H9 (cell line): ENCODE measurements around the gene MLPH. TPM values are rescaled to one million over a fixed set of nuclear protein-coding genes. Genes with fewer than 3 reads are reported as not detected.

Source experiments
- DNase-seq: peaks from one replicate; pipeline ENCODE4 v3.0.0-alpha.2; 2017
- H2AFZ ChIP-seq: one replicate; pipeline ENCODE4 v1.6.1; 2013; ENCODE audit warnings: mild to moderate bottlenecking, low read length, control low read depth, moderate library complexity
- H2AK5ac ChIP-seq: 2 replicates; pipeline ENCODE4 v1.6.1; 2013; ENCODE audit warnings: low read length, control low read depth, mixed read lengths; ENCODE audit not compliant: insufficient read length
- H2BK120ac ChIP-seq: one replicate; pipeline ENCODE4 v1.6.1; 2013; ENCODE audit warnings: low read depth, mild to moderate bottlenecking, low read length, control low read depth, inconsistent platforms; ENCODE audit not compliant: poor library complexity, severe bottlenecking
- H2BK12ac ChIP-seq: 2 replicates; pipeline ENCODE4 v1.6.1; 2013; ENCODE audit warnings: low read length, control low read depth, mixed read lengths, low read depth; ENCODE audit not compliant: insufficient read length
- H2BK15ac ChIP-seq: 2 replicates; pipeline ENCODE4 v1.6.1; 2013; ENCODE audit warnings: low read depth, low read length, control low read depth
- H2BK20ac ChIP-seq: one replicate; pipeline ENCODE4 v1.6.1; 2013; ENCODE audit warnings: low read depth, mild to moderate bottlenecking, low read length, control low read depth, inconsistent platforms; ENCODE audit not compliant: poor library complexity, severe bottlenecking
- H2BK5ac ChIP-seq: 2 replicates; pipeline ENCODE4 v1.6.1; 2013; ENCODE audit warnings: low read length, control low read depth, mixed read lengths; ENCODE audit not compliant: insufficient read length
- H3K14ac ChIP-seq: 2 replicates; pipeline ENCODE4 v1.6.1; 2013; ENCODE audit warnings: low read length, control low read depth; ENCODE audit not compliant: insufficient read depth
- H3K18ac ChIP-seq: 2 replicates; pipeline ENCODE4 v1.6.1; 2013; ENCODE audit warnings: low read depth, mild to moderate bottlenecking, mixed read lengths, low read length, control low read depth; ENCODE audit not compliant: insufficient read length
- H3K23ac ChIP-seq: 2 replicates; pipeline ENCODE4 v1.6.1; 2013; ENCODE audit warnings: low read length, control low read depth, mixed read lengths, low read depth; ENCODE audit not compliant: insufficient read length
- H3K23me2 ChIP-seq: 2 replicates; pipeline ENCODE4 v1.6.1; 2013; ENCODE audit warnings: low read depth, mild to moderate bottlenecking, mixed read lengths, low read length, control low read depth; ENCODE audit not compliant: insufficient read length, poor library complexity, severe bottlenecking
- H3K27ac ChIP-seq: 2 replicates; pipeline ENCODE4 v1.5.1; 2013; ENCODE audit warnings: low read length, control low read depth, mixed read lengths, low read depth; ENCODE audit not compliant: insufficient read length
- H3K27me3 ChIP-seq: 2 replicates; pipeline ENCODE4 v1.6.1; 2013; ENCODE audit warnings: low read length, control low read depth, inconsistent platforms; ENCODE audit not compliant: insufficient read depth
- H3K4ac ChIP-seq: 2 replicates; pipeline ENCODE4 v1.6.1; 2013; ENCODE audit warnings: low read depth, mild to moderate bottlenecking, control low read depth, inconsistent platforms, low read length, moderate library complexity
- H3K4me1 ChIP-seq: 2 replicates; pipeline ENCODE4 v1.6.1; 2013; ENCODE audit warnings: low read length, control low read depth, inconsistent platforms; ENCODE audit not compliant: insufficient read depth
- H3K4me2 ChIP-seq: 2 replicates; pipeline ENCODE4 v1.6.1; 2013; ENCODE audit warnings: low read length, control low read depth, mixed read lengths; ENCODE audit not compliant: insufficient read length, insufficient read depth
- H3K56ac ChIP-seq: 2 replicates; pipeline ENCODE4 v1.6.1; 2013; ENCODE audit warnings: low read depth, mild to moderate bottlenecking, mixed read lengths, low read length, control low read depth; ENCODE audit not compliant: insufficient read length
- H3K79me1 ChIP-seq: 2 replicates; pipeline ENCODE4 v1.6.1; 2013; ENCODE audit warnings: low read depth, mild to moderate bottlenecking, moderate library complexity, low read length, control low read depth, inconsistent platforms; ENCODE audit not compliant: insufficient read depth, poor library complexity, severe bottlenecking
- H3K79me2 ChIP-seq: 2 replicates; pipeline ENCODE4 v1.6.1; 2013; ENCODE audit warnings: low read length, control low read depth, inconsistent platforms; ENCODE audit not compliant: insufficient read depth
- H3K9ac ChIP-seq: 2 replicates; pipeline ENCODE4 v1.6.1; 2013; ENCODE audit warnings: low read length, control low read depth, mixed read lengths; ENCODE audit not compliant: insufficient read length; ENCODE audit errors: extremely low read depth
- H3K9me3 ChIP-seq: one replicate; pipeline ENCODE4 v1.6.1; 2013; ENCODE audit warnings: low read depth, low read length, inconsistent platforms; ENCODE audit not compliant: control insufficient read depth
- H3T11ph ChIP-seq: one replicate; pipeline ENCODE4 v1.6.1; 2013; ENCODE audit warnings: mild to moderate bottlenecking, low read length, control low read depth, inconsistent platforms
- H4K20me1 ChIP-seq: one replicate; pipeline ENCODE4 v1.6.1; 2013; ENCODE audit not compliant: control insufficient read depth, insufficient read length, insufficient read depth
- H4K5ac ChIP-seq: 2 replicates; pipeline ENCODE4 v1.6.1; 2013; ENCODE audit warnings: low read depth, mild to moderate bottlenecking, mixed read lengths, low read length, control low read depth; ENCODE audit not compliant: insufficient read length
- H4K8ac ChIP-seq: replicated peaks from 2 replicates; pipeline ENCODE4 v1.6.1; 2013; ENCODE audit warnings: low read length, control low read depth, mixed read lengths, low read depth; ENCODE audit not compliant: insufficient read length
- H4K91ac ChIP-seq: 2 replicates; pipeline ENCODE4 v1.6.1; 2013; ENCODE audit warnings: low read depth, mild to moderate bottlenecking, moderate library complexity, mixed read lengths, low read length, control low read depth; ENCODE audit not compliant: insufficient read length
- H3K27ac Mint-ChIP-seq, 3 experiments: 2 replicates in 2 of 3; 3 replicates in 1 of 3; pipeline ENCODE4 v1.8.0; 2020 to 2021; ENCODE audit warnings: mixed read lengths in 3 of 3, mild to moderate bottlenecking in 1 of 3, moderate library complexity in 1 of 3
- H3K27me3 Mint-ChIP-seq: 2 replicates; pipeline ENCODE4 v1.8.0; 2021; ENCODE audit warnings: low read depth, mild to moderate bottlenecking, moderate library complexity, mixed read lengths
- H3K36me3 Mint-ChIP-seq, 3 experiments: 2 replicates in 2 of 3; 3 replicates in 1 of 3; pipeline ENCODE4 v1.8.0; 2020 to 2021; ENCODE audit warnings: low read depth in 3 of 3, mixed read lengths in 3 of 3; ENCODE audit not compliant: insufficient read depth in 1 of 3
- H3K4me1 Mint-ChIP-seq, 2 experiments: 2 replicates each; pipeline ENCODE4 v1.8.0; 2020; ENCODE audit warnings: mixed read lengths in 2 of 2
- H3K4me3 Mint-ChIP-seq, 2 experiments: 2 replicates in 1 of 2; 3 replicates in 1 of 2; pipeline ENCODE4 v1.8.0; 2020 to 2021; ENCODE audit warnings: mild to moderate bottlenecking in 2 of 2, mixed read lengths in 2 of 2, moderate library complexity in 1 of 2
- H3K9me3 Mint-ChIP-seq, 2 experiments: 2 replicates in 1 of 2; 3 replicates in 1 of 2; pipeline ENCODE4 v1.8.0; 2020; ENCODE audit warnings: mild to moderate bottlenecking in 2 of 2, mixed read lengths in 2 of 2, moderate library complexity in 1 of 2
- CTCF ChIP-seq: fragments of 200-600 bp; sonication (generic); conservative IDR thresholded peaks from 3 replicates; pipeline ENCODE4 v1.8.0; 2021; ENCODE audit warnings: antibody characterized with exemption, mild to moderate bottlenecking
- WGBS: extraction: QIAGEN DNeasy Blood & Tissue Kit; methylation state at CpG from one replicate; pipeline ENCODE4 v1.1.7; 2013; ENCODE audit warnings: missing lambda C conversion rate, low lambda C conversion rate, mixed read lengths; ENCODE audit not compliant: insufficient read length; ENCODE audit errors: extremely low coverage; 5-methylcytosine and 5-hydroxymethylcytosine counted together
- total RNA-seq: library from RNA; stranded (reverse); gene quantifications from 2 replicates; pipeline ENCODE4 v1.2.1, GENCODE V29; 2021

MLPH gene
- total RNA-seq, 1 experiment from 2014 or later = 3.4 TPM

DNA sequence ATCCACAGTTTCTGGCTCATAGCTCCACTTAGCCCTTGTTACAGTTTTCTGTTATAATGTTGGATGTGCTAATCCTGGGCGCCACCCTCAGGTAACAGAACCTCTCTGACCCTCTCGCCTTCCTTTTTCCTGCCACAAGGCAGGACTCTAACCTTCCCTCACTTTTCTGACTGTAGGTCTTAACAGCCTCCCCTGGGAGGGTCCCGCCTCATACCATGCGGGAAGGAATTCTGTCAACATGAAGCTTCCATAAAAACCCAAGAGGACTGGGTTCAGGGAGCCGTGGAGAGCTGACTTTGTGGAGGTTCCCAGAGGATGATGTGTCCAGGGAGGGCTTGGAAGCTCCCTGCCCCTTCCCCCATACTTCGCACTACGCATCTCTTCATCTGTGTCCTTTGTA, 115.4 kb downstream of the MLPH start:
- no peak overlapping the region for H2BK120ac ChIP-seq
- no peak overlapping the region for H3K23ac ChIP-seq
- no peak overlapping the region for H2BK5ac ChIP-seq
- no peak overlapping the region for H2BK12ac ChIP-seq
- H2AK5ac ChIP-seq = no peak overlapping the region
- Mint-ChIP-seq H3K4me1 (peaks cover 59% of the 10 kb centered on the region in 2 experiments), H3K9me3 (peaks cover 23% of the 10 kb centered on the region in 2 experiments), H3K27me3 (peaks cover 15% of the 10 kb centered on the region), H3K27ac (peak overlapping the region in 1 of 3 experiments; percentile 63; a peak in 2 of 7 replicates), H3K36me3 (peaks cover 13 to 19% (median 14%) of the 10 kb centered on the region in 3 experiments), H3K4me3 (no peak overlapping the region)
- peaks cover 5% of the 10 kb centered on the region; the same call in 1 of the 2 replicates for H3K4me1 ChIP-seq
- no peak overlapping the region for H4K8ac ChIP-seq
- H4K91ac ChIP-seq = no peak overlapping the region
- no peak overlapping the region for H3K56ac ChIP-seq
- no peaks in the 10 kb centered on the region for H3K79me1 ChIP-seq
- H2AFZ ChIP-seq = no peak overlapping the region
- peaks cover 3% of the 10 kb centered on the region for H3K9me3 ChIP-seq
- H3K4ac ChIP-seq = no peak overlapping the region
- H3K14ac ChIP-seq = no peak overlapping the region
- no peak overlapping the region for H3T11ph ChIP-seq
- H3K23me2 ChIP-seq = no peaks in the 10 kb centered on the region
- no peak; the same call in 2 of the 3 replicates for TF ChIP-seq CTCF
- DNase-seq = peak; percentile 30
- no CpG with 5 or more reads among the region's 7 CpGs for WGBS
- no peaks in the 10 kb centered on the region for H3K27me3 ChIP-seq
- H3K18ac ChIP-seq = no peak overlapping the region
- no peak overlapping the region for H2BK15ac ChIP-seq
- H3K79me2 ChIP-seq = no peaks in the 10 kb centered on the region
- no peak overlapping the region for H3K4me2 ChIP-seq
- H2BK20ac ChIP-seq = no peak overlapping the region
- no peak overlapping the region for H3K9ac ChIP-seq
- no peaks in the 10 kb centered on the region for H4K20me1 ChIP-seq
- no peak overlapping the region for H4K5ac ChIP-seq
- no peak overlapping the region for H3K27ac ChIP-seq
